ENCODE data around the gene ZNF330. TPM values are rescaled to one million over a fixed set of nuclear protein-coding genes. Genes with fewer than 3 reads are reported as not detected.

Gene ZNF330
- total and polyA plus RNA-seq, 2 of the 4 experiments (the other 2 are of a cell fraction), result 27.2 to 34.1 TPM

GRCh38 chr4:141275834-141276233 is 55.1 kb downstream of the ZNF330 start:
- intact Hi-C loops (cut with micrococcal nuclease) (no loop called here), in situ Hi-C loops (cut with MboI; ENCODE audit: low sequenced_read_pairs) (no loop called here)
- POLR2A ChIA-PET (ENCODE audit: unreplicated experiment), result no interaction called here

More at GRCh38 chr4:141275834-141276233, 55.1 kb downstream of the ZNF330 start:
- WGBS, 2 experiments (ENCODE audit: extremely low coverage in 2 of 2, insufficient read length in 1 of 2), result 70% methylated on average over 1 of the region's 1 CpG; no CpG with 5 or more reads in 1 of the 2 experiments
- Histone ChIP-seq H3K4me1 (ENCODE audit: control insufficient read depth, insufficient read depth, low read length) (peaks cover 3% of the 10 kb centered on the region), H3K36me3 (ENCODE audit: control insufficient read depth, insufficient read depth, low read length) (no peaks in the 10 kb centered on the region), H3K4me3 (ENCODE audit: insufficient read depth, low read depth, low read length) (no peak overlapping the region), H2AK9ac (replicated peaks; ENCODE audit: low read depth, low read length, poor library complexity) (no peak overlapping the region), H2AFZ (replicated peaks; ENCODE audit: low read length, poor library complexity) (no peak overlapping the region), H4K91ac (ENCODE audit: insufficient read depth, low read depth, low read length) (no peak overlapping the region), H4K8ac (ENCODE audit: low read depth in 2 of 2, low read length in 2 of 2) (no peak overlapping the region), H3K23ac (ENCODE audit: low read depth, low read length) (no peak overlapping the region), H3K9me3 (ENCODE audit: control insufficient read depth, insufficient read depth, low read length) (no peaks in the 10 kb centered on the region), H2BK15ac (ENCODE audit: low read depth, low read length) (no peak overlapping the region), H3K4ac (ENCODE audit: low read depth, low read length) (no peak overlapping the region), H3K18ac (ENCODE audit: low read depth, low read length) (no peak overlapping the region), H3K9me1 (ENCODE audit: insufficient read depth, low read length) (peaks cover 4% of the 10 kb centered on the region), H3K14ac (replicated peaks; ENCODE audit: low read depth, low read length) (no peak overlapping the region), H4K20me1 (ENCODE audit: insufficient read depth, low read length) (no peaks in the 10 kb centered on the region), H3K79me1 (ENCODE audit: low read depth in 1 of 2, low read length in 2 of 2) (no peaks in the 10 kb centered on the region), H3K56ac (ENCODE audit: extremely low read depth, insufficient read depth, low read length) (no peak overlapping the region), H3K27me3 (ENCODE audit: control insufficient read depth, insufficient read depth, low read length) (no peaks in the 10 kb centered on the region), H2BK20ac (ENCODE audit: low read depth, low read length) (peak overlapping the region; percentile 76; the same call in 1 of the 2 replicates), H2AK5ac (ENCODE audit: low read depth, low read length) (no peak overlapping the region), H2BK5ac (ENCODE audit: low read depth, low read length, poor library complexity, severe bottlenecking) (peak overlapping the region; percentile 66), H3K9ac (ENCODE audit: low read depth, low read length) (no peak overlapping the region), H4K5ac (ENCODE audit: low read depth, low read length) (no peak overlapping the region), H3K27ac (ENCODE audit: insufficient read depth, low read length) (no peak overlapping the region), H2BK120ac (ENCODE audit: low read depth, low read length) (peak overlapping the region; percentile 76; the same call in 1 of the 2 replicates), H3K4me2 (ENCODE audit: low read depth, low read length) (peak overlapping the region; percentile 7; the same call in 1 of the 2 replicates)
- TF ChIP-seq RFX5 (IDR thresholded peaks at IDR 0.05; ENCODE audit: low read depth, low read length) (no peak), RCOR1 (IDR thresholded peaks at IDR 0.05; ENCODE audit: insufficient replicate concordance, low read length) (no peak), NFE2L2 (IDR thresholded peaks at IDR 0.05; ENCODE audit: low read depth, low read length) (no peak), BHLHE40 (IDR thresholded peaks at IDR 0.05; ENCODE audit: low read depth, low read length) (no peak), MAZ (IDR thresholded peaks at IDR 0.05; ENCODE audit: borderline replicate concordance, low read depth, low read length) (no peak), USF2 (IDR thresholded peaks at IDR 0.05; ENCODE audit: low read depth, low read length) (peak; percentile 57; the same call in 1 of the 2 replicates), MAFK (IDR thresholded peaks at IDR 0.05; ENCODE audit: low read depth, low read length) (no peak), SMC3 (IDR thresholded peaks at IDR 0.05; ENCODE audit: low read depth, low read length) (no peak), CHD1 (IDR thresholded peaks at IDR 0.05; ENCODE audit: low read depth, low read length) (no peak), CEBPB (IDR thresholded peaks at IDR 0.05; ENCODE audit: low read depth, low read length) (no peak), FOS (IDR thresholded peaks at IDR 0.05; ENCODE audit: low read depth, low read length) (peak; percentile 61), RAD21 (IDR thresholded peaks at IDR 0.05; ENCODE audit: low read length) (no peak), MXI1 (IDR thresholded peaks at IDR 0.05; ENCODE audit: borderline replicate concordance, low read depth, low read length) (no peak), POLR2A (IDR thresholded peaks at IDR 0.05; ENCODE audit: low read depth, low read length) (no peak), CTCF (conservative IDR thresholded peaks at IDR 0.05; ENCODE audit: low read depth, low read length) (no peak), ELK1 (IDR thresholded peaks at IDR 0.05; ENCODE audit: borderline replicate concordance, low read depth, low read length) (no peak)
- dilution Hi-C loops (cut with HindIII; ENCODE audit: low sequenced_read_pairs, unreplicated experiment), result no loop called here
- BruUV-seq (replicated peaks), result no TSS peak
- ATAC-seq (ENCODE audit: low read depth), result peak; percentile 92
- CTCF ChIA-PET, result no interaction called here
- peak; percentile 94 for DNase-seq

Measured in IMR-90 (cell line).